Myocyte (in vitro differentiated cells): ENCODE results near the gene TMEM156. TPM values are rescaled to one million over a fixed set of nuclear protein-coding genes. Genes with fewer than 3 reads are reported as not detected.
A peak's percentile ranks its signal among the peaks of the same experiment; 100 is the strongest.
"Not testable (repeated sequence)": the region's sequence is repeated elsewhere in the genome, so short reads cannot be mapped to it uniquely, and the experiment has no call there.

Experiments used
- DNase-seq: peaks from one replicate; pipeline ENCODE4 v3.0.0-alpha.2; 2012; ENCODE audit warnings: low read depth
- total RNA-seq: library from RNA; depleted of rRNA; stranded (reverse); fragments of >200 nt; gene quantifications from 2 replicates; pipeline ENCODE4 v1.2.3, GENCODE V29; 2014

The TMEM156 gene
- total RNA-seq, 1 donor from 2014 or later = not detected

DNA sequence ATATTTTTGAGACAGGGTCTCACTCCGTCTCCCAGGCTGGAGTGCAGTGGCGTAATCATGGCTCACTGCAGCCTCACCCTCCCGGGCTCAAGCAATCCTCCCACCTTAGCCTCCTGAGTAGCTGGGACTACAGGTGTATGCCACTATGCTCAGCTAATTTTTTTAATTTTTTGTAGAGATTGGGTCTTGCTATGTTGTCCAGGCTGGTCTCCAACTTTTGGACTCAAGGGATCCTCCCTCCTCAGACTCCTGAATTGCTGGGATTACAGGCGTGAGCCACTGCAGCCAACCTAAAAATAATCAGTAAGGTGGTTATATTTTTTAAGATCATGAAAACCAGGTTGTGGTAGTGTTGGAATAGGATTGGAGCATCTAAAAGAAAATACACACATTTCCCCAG, 38.1 kb downstream of the TMEM156 start:
- no peak for DNase-seq

- no peak for DNase-seq
Measured at GRCh38 chr4:38993683-38994082, 38.5 kb downstream of the TMEM156 start.

DNA sequence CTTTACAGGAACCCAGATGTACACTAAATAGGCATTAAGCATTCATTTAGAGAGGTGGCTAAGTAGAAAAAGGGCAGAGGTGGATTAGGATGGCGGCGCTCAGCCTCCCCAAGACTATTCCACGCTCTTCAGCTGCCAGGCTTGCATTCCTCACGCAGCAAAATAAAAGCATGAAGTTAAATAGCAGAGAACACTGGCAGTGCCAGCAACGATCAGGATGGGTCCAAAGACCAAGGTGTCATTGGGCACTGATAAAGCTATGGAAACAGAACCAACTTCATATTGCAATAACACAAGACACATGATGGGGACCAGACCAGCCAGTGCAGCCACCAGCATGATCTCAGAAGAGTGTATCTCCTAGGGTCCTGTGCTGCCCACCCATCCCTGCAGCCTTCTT, 42.0 kb downstream of the TMEM156 start:
- no peak for DNase-seq

DNA sequence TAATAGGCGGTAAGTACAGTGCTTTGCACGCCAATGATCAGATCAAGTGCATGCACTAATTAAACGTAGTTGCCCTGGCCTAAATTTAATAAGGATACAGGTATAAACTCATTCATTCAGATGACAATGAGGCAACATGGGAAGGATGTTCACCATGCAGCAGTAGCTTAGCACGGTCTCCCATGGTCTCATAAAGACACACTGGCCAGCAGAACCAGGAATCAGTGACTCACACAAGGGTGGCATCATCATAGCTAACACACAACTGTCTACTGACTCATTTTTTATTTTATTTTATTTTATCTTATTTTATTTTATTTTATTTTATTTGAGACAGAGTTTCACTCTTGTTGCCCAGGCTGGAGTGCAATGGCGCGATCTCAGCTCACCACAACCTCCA, 42.7 kb downstream of the TMEM156 start:
- DNase-seq = no peak

- not testable (repeated sequence) for DNase-seq
Measured at GRCh38 chr4:38988353-38988752, 43.9 kb downstream of the TMEM156 start.

DNA sequence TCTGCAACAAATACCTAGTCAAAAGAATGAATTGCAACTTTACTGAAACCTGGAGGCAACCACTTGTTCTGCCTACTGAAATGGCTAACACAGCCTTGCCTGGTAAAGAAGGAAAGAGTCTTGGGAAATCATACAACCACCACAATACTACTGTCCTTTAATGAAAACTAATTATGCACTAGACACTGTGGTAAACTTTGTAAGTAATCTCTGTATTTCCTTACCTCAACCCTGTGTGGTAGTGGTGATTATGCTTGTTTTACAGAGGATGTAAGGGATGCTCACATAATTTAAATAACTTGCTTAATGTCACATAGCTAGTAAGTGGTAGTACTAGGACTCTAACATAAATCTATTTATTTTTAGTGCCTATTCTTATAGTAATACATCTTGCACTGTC, 44.7 kb downstream of the TMEM156 start:
- DNase-seq = no peak

- peak; percentile 9 for DNase-seq
Measured at GRCh38 chr4:38985410-38986100, 46.7 kb downstream of the TMEM156 start.

DNA sequence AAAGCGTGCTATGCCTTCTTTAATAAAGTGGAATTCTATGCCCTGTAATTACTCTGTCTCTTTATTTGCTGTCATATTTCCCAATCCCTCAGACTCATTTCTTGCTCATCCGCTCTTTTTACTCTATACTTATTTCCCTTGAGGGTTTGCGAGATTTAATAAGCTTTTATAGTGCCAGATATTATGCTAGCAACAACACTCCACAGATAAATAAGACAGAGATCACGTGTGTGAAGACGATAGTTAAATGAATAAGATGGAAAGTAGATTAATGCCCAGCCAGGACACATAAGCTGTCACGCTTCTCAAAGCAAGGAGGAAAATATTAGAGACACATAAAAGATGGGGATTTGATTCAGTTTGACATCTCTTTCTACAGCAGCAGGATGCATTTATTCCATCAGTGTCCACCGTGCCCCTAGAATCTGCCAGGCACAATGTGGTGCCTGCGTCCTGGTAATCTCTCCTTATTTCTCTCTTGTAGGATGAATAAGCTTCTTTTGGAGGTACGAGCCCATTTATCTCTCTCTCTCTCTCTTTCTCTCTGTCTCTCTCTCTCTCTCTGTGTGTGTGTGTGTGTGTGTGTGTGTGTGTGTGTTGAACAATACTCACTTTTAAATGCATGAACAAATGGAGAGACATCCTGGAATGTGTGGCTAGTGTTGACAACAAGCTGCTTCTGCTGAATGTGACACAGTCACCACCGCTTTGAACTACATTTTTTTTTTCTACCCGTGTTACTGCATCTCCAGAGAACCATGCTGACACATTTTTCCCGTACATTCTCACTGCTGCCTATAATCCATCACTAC, 48.2 kb downstream of the TMEM156 start:
- DNase-seq = peak; percentile 5

DNA sequence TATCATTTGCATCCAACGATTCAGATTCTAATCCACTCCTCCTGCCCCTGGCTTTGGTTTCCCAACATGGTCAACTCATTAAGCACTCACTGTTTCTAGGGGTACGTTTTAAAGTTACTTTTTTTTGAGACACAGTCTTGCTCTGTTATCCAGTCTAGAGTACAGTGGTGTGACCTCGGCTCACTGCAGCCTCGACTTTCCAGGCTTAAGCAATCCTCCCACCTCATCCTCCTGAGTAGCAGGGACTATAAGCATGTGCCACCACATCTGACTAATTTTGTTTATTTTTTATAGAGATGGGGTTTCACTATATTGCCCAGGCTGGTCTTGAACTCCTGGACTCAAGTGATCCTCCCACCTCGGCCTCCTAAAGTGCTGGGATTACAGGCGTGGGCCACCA, 48.9 kb downstream of the TMEM156 start:
- DNase-seq = no peak

DNA sequence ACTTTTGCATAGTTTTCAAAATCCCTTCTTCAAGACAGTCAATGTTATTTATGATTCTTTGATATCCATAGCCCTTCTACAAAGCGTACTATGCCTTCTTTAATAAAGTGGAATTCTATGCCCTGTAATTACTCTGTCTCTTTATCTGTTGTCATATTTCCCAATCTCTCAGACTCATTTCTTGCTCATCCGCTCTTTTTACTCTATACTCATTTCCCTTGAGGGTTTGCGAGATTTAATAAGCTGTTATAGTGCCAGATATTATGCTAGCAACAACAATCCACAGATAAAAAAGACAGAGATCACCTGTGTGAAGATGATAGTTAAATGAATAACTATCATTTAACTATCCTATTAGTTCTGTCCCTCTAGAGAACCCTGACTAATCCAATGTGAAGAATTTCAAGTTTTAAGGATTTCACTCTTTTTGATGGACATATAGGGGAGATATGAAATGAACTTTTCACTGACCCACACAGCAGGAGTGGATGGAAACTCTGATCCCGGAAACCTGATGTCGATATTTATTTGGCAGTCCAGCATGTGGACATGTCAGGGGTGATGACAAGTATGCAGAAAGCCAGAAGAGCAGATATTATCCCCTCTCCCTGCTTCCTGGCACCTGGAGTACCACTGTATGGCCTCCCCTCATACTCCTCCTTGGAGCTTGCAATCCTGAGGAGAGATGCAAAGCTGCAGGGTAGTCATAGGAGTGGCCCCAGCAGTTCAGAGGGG, 49.7 kb downstream of the TMEM156 start:
- no peak for DNase-seq

- DNase-seq = peak; percentile 33
Measured at GRCh38 chr4:38980903-38981676, 51.1 kb downstream of the TMEM156 start.

DNA sequence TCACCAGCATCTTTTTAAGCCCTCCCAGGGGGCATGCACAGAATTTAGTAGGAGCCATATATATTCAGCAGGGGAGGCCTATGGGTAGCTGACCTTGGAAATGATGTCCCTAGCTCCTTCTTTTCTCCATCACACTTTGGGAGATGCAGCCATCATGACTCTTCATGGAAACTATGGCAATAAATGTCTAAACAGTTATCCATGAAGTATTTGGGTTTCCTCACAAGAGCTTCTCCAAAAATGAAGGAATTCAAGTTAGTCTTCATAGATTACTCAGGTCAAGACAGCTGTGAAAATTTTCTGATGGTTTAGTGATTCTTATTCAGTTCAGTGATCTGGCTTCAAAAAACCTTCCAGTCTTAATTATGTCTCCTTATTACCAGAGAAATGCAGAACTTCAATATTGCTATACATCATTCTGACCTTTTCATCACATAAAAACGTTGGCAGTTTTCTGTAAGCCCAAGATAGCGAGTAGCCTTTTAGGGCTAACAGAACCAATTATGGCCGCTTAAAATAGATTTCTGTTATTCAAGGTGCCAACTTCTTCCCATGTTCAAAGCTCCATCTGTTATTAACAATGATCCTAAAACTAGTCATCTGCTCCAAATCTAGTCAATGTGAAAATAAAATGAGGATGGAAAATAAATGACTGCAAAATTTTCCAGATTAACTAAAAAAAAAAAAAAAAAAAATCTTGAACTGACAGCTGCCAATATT, 52.5 kb downstream of the TMEM156 start:
- no peak for DNase-seq

- no peak for DNase-seq
Measured at GRCh38 chr4:38979081-38979480, 53.1 kb downstream of the TMEM156 start.

DNA sequence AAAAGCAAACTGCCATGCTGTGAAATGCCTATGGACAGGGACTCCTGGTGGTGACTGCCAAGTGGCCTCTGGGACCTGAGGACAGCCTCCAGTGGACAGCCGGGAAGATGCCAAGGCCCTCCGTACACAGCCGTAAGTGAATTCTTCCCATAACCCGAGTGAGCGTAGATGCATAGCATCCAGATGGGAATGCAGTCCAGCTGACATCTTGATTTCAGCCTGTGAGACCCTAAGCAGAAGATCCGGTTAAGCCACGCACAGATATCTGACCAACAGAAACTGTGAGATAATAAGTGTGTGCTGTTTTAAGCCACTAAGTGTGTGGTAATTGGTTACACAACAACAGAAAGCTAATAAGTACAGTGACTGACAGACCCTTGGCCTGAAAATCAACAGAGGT, 55.9 kb downstream of the TMEM156 start:
- no peak for DNase-seq

- DNase-seq = no peak
Measured at GRCh38 chr4:38968668-38969067, 63.5 kb downstream of the TMEM156 start.

DNA sequence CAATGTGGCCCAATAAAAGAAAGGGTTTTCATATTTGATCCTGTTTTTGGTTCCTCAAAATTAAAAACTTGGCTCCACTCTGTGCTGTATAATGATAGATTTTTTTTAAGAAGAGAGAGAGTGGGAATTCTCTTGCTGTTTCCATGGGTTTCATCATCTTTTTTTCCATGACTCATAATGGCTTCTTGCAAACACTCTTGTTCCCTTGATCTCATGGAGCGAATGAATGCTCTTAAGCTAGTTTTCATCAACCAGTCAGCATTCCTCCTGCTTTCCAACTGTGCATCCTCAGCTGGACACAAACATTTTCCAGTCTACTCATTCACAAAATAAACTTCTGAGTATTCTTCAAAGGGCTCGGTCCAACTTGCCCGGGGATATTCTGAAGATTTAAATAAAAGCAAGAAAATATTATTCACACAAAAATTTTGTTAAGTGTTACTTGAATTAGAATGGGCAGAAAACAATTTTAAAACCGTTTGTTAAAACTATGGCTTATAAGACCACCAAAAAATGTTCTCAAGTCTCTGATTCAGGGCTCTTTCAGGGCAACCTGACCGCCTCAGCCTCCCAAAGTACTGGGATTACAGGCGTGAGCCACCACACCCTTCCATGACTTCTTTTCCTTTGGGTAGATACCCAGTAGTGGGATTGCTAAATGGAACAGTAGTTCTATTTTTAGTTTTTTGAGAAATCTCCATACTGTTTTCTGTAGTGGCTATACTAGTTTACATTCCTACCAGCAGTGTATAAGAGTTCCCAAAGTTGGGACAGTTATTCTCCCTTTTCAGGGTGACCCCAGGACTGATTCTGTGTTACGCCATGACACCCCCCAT, 64.7 kb downstream of the TMEM156 start:
- DNase-seq = peak; percentile 80

DNA sequence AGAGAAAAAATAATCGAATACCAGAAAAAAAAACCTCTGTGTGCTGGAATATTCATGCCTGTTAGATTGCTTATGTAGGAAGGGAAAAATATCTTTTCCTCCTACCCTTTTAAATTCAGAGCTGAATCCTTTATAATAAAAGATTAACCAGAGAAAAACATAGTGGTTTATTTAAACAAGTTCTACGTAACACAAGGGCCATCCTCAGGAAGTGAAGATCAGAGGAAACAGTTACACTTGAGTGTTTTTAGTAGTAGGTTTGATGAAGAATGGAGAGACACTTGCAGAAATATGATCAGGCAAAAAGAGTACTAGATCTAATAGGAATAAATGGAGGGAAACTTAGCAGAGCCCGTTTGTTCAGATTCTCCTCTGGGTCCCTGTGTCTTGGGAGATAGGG, 66.3 kb downstream of the TMEM156 start:
- no peak for DNase-seq

DNA sequence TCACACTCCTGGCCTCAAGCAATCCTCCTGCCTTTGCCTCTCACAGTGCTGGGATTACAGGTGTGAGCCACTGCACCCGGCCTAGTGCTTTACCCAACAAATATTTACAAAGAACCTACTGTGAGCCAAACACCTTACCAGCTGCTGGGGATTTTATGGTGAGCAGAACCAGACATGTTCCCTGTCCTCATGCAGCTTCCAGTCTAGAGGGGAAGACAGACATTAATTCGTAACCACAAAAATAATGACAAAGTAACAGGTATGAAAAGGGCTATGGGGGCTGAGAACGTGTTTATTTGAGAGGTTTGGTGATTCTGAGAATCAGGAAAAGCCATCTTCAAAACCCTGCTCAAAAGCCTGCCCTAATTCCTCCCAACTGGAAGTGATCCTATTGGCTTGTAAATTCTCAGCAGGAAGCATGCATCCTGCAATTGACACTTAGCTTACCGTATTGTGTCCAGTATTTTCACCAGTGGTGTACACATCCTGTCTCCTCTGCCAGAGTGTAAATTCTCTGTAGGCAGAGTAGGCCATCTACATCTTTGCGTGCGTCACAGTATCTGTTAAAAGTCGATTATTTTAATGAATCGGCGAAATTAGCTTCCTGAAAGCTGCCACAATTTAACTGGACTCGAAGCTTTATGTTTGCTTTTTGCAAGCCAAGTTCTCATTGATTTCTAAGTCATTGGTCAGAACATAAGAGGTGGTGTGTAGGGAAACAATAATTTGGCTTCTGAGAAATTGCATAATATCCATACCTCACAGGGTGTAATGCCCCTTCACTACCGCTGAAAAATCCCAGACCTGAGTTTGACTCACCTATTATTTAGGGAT, 67.0 kb downstream of the TMEM156 start:
- no peak for DNase-seq

DNA sequence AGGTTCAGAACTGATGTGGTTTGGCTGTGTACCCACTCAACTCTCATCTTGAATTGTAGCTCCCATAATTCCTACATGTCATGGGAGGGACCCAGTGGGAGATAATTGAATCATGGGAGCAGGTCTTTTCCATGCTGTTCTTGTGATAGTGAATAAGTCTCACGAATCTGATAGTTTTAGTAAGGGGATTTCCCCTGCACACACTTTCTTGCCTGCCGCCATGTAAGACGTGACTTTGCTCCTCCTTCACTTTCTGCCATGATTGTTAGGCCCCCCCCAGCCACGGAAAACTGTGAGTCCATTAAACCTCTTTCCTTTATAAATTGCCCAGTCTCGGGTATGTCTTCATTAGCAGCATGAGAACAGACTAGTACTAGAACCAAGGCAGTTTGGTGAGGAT, 73.0 kb downstream of the TMEM156 start:
- DNase-seq = not testable (repeated sequence)
